WERI-Rb-1 (cell line): Measurements from ENCODE around the gene FBXO48.

Source experiments
- DNase-seq: peaks from one replicate; pipeline ENCODE4 v3.0.0-alpha.2; 2020
- H3K27ac ChIP-seq: fragments of 250-450 bp; sonication (Bioruptor Pico); 2 replicates; pipeline ENCODE4 v1.5.1; 2020; ENCODE audit warnings: mild to moderate bottlenecking, moderate library complexity
- H3K27me3 ChIP-seq: fragments of 250-450 bp; sonication (Bioruptor Pico); 2 replicates; pipeline ENCODE4 v1.5.1; 2021; ENCODE audit warnings: mild to moderate bottlenecking, low read depth, moderate library complexity; ENCODE audit not compliant: insufficient read depth, severe bottlenecking
- H3K36me3 ChIP-seq: fragments of 250-450 bp; sonication (Bioruptor Pico); 2 replicates; pipeline ENCODE4 v1.5.1; 2020; ENCODE audit warnings: mild to moderate bottlenecking, moderate library complexity
- H3K4me3 ChIP-seq: 2 replicates; pipeline ENCODE4 v1.5.1; 2011; ENCODE audit warnings: low read depth, mild to moderate bottlenecking, control low read depth, low read length
- H3K9me3 ChIP-seq: fragments of 250-450 bp; sonication (Bioruptor Pico); 2 replicates; pipeline ENCODE4 v1.5.1; 2021; ENCODE audit warnings: mild to moderate bottlenecking, moderate library complexity; ENCODE audit not compliant: severe bottlenecking
- TF ChIP-seq, protein P1 (sequence below): IDR thresholded peaks from 2 replicates; pipeline ENCODE4 v1.5.1; 2011; ENCODE audit warnings: low read depth, mild to moderate bottlenecking, control low read depth, inconsistent platforms, low read length

FBXO48 gene

GRCh38 chr2:68418419-68418818 lies 48.7 kb downstream of the FBXO48 start:
- no peak overlapping the region for H3K4me3 ChIP-seq
- TF ChIP-seq, protein P1, sequence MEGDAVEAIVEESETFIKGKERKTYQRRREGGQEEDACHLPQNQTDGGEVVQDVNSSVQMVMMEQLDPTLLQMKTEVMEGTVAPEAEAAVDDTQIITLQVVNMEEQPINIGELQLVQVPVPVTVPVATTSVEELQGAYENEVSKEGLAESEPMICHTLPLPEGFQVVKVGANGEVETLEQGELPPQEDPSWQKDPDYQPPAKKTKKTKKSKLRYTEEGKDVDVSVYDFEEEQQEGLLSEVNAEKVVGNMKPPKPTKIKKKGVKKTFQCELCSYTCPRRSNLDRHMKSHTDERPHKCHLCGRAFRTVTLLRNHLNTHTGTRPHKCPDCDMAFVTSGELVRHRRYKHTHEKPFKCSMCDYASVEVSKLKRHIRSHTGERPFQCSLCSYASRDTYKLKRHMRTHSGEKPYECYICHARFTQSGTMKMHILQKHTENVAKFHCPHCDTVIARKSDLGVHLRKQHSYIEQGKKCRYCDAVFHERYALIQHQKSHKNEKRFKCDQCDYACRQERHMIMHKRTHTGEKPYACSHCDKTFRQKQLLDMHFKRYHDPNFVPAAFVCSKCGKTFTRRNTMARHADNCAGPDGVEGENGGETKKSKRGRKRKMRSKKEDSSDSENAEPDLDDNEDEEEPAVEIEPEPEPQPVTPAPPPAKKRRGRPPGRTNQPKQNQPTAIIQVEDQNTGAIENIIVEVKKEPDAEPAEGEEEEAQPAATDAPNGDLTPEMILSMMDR, result no peak
- H3K9me3 ChIP-seq, result peaks cover 2% of the 10 kb centered on the region
- no peak overlapping the region for H3K27ac ChIP-seq
- no peaks in the 10 kb centered on the region for H3K36me3 ChIP-seq
- H3K27me3 ChIP-seq, result peaks cover 8% of the 10 kb centered on the region
- no peak for DNase-seq

GRCh38 chr2:68417926-68418325 lies 49.2 kb downstream of the FBXO48 start:
- no peaks in the 10 kb centered on the region for H3K36me3 ChIP-seq
- H3K9me3 ChIP-seq, result peaks cover 2% of the 10 kb centered on the region
- H3K27ac ChIP-seq, result no peak overlapping the region
- TF ChIP-seq, protein P1, result no peak
- DNase-seq, result no peak
- no peak overlapping the region for H3K4me3 ChIP-seq
- peaks cover 8% of the 10 kb centered on the region for H3K27me3 ChIP-seq

DNA sequence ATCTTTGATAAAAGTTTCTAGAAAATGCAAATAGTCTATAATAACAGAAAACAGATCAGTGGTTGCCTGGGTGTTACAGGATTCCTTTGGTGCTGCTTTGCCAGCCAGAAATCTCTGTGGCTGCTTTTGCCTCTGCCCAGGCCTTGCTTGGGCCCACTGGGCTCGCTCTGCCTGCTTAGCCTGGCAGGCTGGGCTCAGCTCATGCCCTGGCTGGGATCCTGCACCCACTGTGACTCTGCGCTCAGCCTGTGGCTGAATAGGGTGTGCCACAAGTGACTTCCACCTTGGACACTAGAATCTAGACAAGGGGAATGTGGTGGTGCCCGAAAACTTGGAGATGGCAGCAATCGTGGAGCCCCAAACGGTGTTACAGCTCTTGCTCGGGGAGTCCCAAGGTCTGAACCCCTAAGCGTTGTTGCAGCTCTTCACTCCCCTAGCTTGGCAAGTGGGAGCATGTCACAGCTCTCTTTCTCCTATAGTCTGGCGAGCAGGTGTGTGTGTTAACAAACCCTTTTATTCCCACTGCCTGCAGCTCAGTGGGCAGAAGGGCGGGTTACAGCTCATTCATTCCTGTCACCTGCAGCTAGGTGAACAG lies 50.9 kb downstream of the FBXO48 start:
- no peak overlapping the region for H3K27ac ChIP-seq
- no peak overlapping the region for H3K4me3 ChIP-seq
- H3K9me3 ChIP-seq, result peaks cover 2% of the 10 kb centered on the region
- no peaks in the 10 kb centered on the region for H3K36me3 ChIP-seq
- DNase-seq, result no peak
- TF ChIP-seq, protein P1, result no peak
- H3K27me3 ChIP-seq, result peaks cover 6% of the 10 kb centered on the region

- TF ChIP-seq, protein P1, result no peak
- Histone ChIP-seq H3K4me3 (no peak overlapping the region), H3K9me3 (peaks cover 2% of the 10 kb centered on the region), H3K27ac (no peak overlapping the region), H3K36me3 (no peaks in the 10 kb centered on the region), H3K27me3 (peaks cover 5% of the 10 kb centered on the region)
- no peak for DNase-seq
These were observed 51.6 kb downstream of the FBXO48 start for GRCh38 chr2:68415521-68415920.

DNA sequence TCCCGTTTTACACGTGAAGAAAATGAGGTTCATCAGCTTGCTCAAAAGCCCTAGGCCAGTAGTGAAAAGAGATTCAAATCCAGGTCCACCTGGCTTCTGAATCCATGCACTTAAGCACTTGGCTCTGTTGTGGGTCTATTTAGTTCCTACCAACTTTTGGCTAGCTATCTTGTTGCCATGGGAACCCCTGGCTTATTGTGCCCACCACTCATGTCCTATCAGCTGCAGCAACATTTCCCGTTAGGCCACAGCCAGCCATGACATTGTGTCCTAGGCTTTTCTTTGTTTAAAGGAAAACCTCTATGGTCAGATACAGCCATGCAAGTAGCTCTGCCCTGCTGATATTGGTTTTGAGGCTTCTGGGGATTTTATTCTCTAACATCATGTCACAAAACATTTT lies 52.2 kb downstream of the FBXO48 start:
- DNase-seq, result no peak
- Histone ChIP-seq H3K4me3 (no peak overlapping the region), H3K27me3 (peaks cover 5% of the 10 kb centered on the region), H3K27ac (no peak overlapping the region), H3K36me3 (no peaks in the 10 kb centered on the region), H3K9me3 (peaks cover 2% of the 10 kb centered on the region)
- TF ChIP-seq, protein P1, result no peak

- Histone ChIP-seq H3K4me3 (no peak overlapping the region), H3K36me3 (no peaks in the 10 kb centered on the region), H3K27ac (no peak overlapping the region), H3K9me3 (peaks cover 2% of the 10 kb centered on the region), H3K27me3 (peaks cover 5% of the 10 kb centered on the region)
- TF ChIP-seq, protein P1, result no peak
- no peak for DNase-seq
These were observed 52.6 kb downstream of the FBXO48 start for GRCh38 chr2:68414452-68414851.
